WTC11 (cell line): ENCODE measurements around the gene IPPK.

Experiments used
- ATF3 ChIP-seq: sonication (generic); formaldehyde crosslinking; conservative IDR thresholded peaks from 2 replicates; pipeline ENCODE4 v1.8.1; 2022; ENCODE audit warnings: mild to moderate bottlenecking, missing genetic modification reagents
- CBFB ChIP-seq: sonication (generic); formaldehyde crosslinking; IDR thresholded peaks from 2 replicates; pipeline ENCODE4 v1.8.1; 2022; ENCODE audit warnings: mild to moderate bottlenecking, low read depth, missing genetic modification reagents
- CREB1 ChIP-seq: sonication (generic); formaldehyde crosslinking; IDR thresholded peaks from 2 replicates; pipeline ENCODE4 v1.8.0; 2023; ENCODE audit warnings: mild to moderate bottlenecking, missing genetic modification reagents
- CTCF ChIP-seq: fragments of 200-600 bp; IDR thresholded peaks from 2 replicates; pipeline ENCODE4 v1.8.0; 2022; ENCODE audit warnings: antibody characterized with exemption
- E2F4 ChIP-seq: sonication (generic); formaldehyde crosslinking; IDR thresholded peaks from 2 replicates; pipeline ENCODE4 v1.8.1; 2022; ENCODE audit warnings: low read depth, mild to moderate bottlenecking, moderate library complexity, missing genetic modification reagents, borderline replicate concordance
- EMX1 ChIP-seq: fragments of 250-450 bp; sonication (Bioruptor Pico); IDR thresholded peaks from 2 replicates; pipeline ENCODE4 v1.8.0; 2021; ENCODE audit warnings: mild to moderate bottlenecking
- ETV6 ChIP-seq: sonication (generic); formaldehyde crosslinking; IDR thresholded peaks from 2 replicates; pipeline ENCODE4 v1.8.1; 2022; ENCODE audit warnings: mild to moderate bottlenecking, missing genetic modification reagents
- USF2 ChIP-seq: sonication (generic); formaldehyde crosslinking; IDR thresholded peaks from 2 replicates; pipeline ENCODE4 v1.8.1; 2023; ENCODE audit warnings: mild to moderate bottlenecking, missing genetic modification reagents, moderate library complexity
- ZBTB43 ChIP-seq: sonication (generic); formaldehyde crosslinking; IDR thresholded peaks from 2 replicates; pipeline ENCODE4 v1.8.1; 2023; ENCODE audit warnings: mild to moderate bottlenecking, missing genetic modification reagents
- ZNF232 ChIP-seq: sonication (generic); formaldehyde crosslinking; IDR thresholded peaks from 2 replicates; pipeline ENCODE4 v1.8.0; 2022; ENCODE audit warnings: mild to moderate bottlenecking, missing genetic modification reagents

GRCh38 chr9:92663126-92663525 lies 6.8 kb downstream of the IPPK start:
- TF ChIP-seq CTCF (no peak), CREB1 (CRISPR knock-in tag) (no peak), ZBTB43 (CRISPR knock-in tag) (no peak), ZNF232 (CRISPR knock-in tag) (no peak), CBFB (no peak), ATF3 (CRISPR knock-in tag) (no peak), USF2 (CRISPR knock-in tag) (no peak), E2F4 (CRISPR knock-in tag) (no peak), ETV6 (CRISPR knock-in tag) (no peak), EMX1 (CRISPR knock-in tag) (no peak)
